ENCODE results near the gene MAVS.

- TF ChIP-seq POLR2A (IDR thresholded peaks at IDR 0.05): no peak
- no peak for TF ChIP-seq CTCF (IDR thresholded peaks at IDR 0.05)
These were observed 49.4 kb upstream of the MAVS start for GRCh38 chr20:3797226-3797545.
